ENCODE results near the gene ACYP1. TPM values are rescaled to one million over a fixed set of nuclear protein-coding genes. Genes with fewer than 3 reads are reported as not detected.

Gene ACYP1
- total and polyA plus RNA-seq, 9 of the 15 experiments (the other 6 are each of a cell fraction or from before 2014, with no cell fraction given): 19.9 to 113 (median 52.3) TPM

- TF ChIP-seq ZNF318 (IDR thresholded peaks at IDR 0.05; ENCODE audit: borderline replicate concordance in 1 of 2, low read depth in 1 of 2): no peak
Measured at GRCh38 chr14:75010472-75011093, 53.2 kb downstream of the ACYP1 start (continued).
